KMS-11 (cell line): Measurements from ENCODE around the gene YIPF3.
"Not testable (repeated sequence)": the region's sequence is repeated elsewhere in the genome, so short reads cannot be mapped to it uniquely, and the experiment has no call there.

Experiments
- H2AFZ ChIP-seq: fragments of 200-600 bp; sonication (generic); 2 replicates; pipeline ENCODE4 v1.6.1; 2016; ENCODE audit warnings: antibody characterized with exemption, mixed run types, low read depth
- H3K27ac ChIP-seq: fragments of 200-600 bp; sonication (generic); 2 replicates; pipeline ENCODE4 v1.6.1; 2016; ENCODE audit warnings: mild to moderate bottlenecking, mixed run types
- H3K27me3 ChIP-seq: fragments of 200-600 bp; sonication (generic); 2 replicates; pipeline ENCODE4 v1.6.1; 2017; ENCODE audit warnings: mild to moderate bottlenecking, low read depth, mixed run types, moderate library complexity; ENCODE audit not compliant: insufficient read depth
- H3K36me3 ChIP-seq: fragments of 200-600 bp; sonication (generic); 2 replicates; pipeline ENCODE4 v1.6.1; 2017; ENCODE audit warnings: mild to moderate bottlenecking, mixed run types; ENCODE audit not compliant: insufficient read depth
- H3K4me1 ChIP-seq: fragments of 200-600 bp; sonication (generic); 2 replicates; pipeline ENCODE4 v1.6.1; 2016; ENCODE audit warnings: mild to moderate bottlenecking, low read depth, mixed run types; ENCODE audit not compliant: poor library complexity, severe bottlenecking
- H3K4me2 ChIP-seq: fragments of 200-600 bp; sonication (generic); 2 replicates; pipeline ENCODE4 v1.7.0; 2016; ENCODE audit warnings: mild to moderate bottlenecking, mixed run types
- H3K4me3 ChIP-seq: fragments of 200-600 bp; sonication (generic); IDR thresholded peaks from 2 replicates; pipeline ENCODE4 v1.6.1; 2017; ENCODE audit warnings: low read depth, low read length, mixed read lengths; ENCODE audit not compliant: insufficient read depth
- H3K79me2 ChIP-seq: fragments of 200-600 bp; sonication (generic); 2 replicates; pipeline ENCODE4 v1.6.1; 2016; ENCODE audit warnings: low read depth, mixed run types; ENCODE audit not compliant: insufficient read depth
- H3K9ac ChIP-seq: fragments of 200-600 bp; sonication (generic); 2 replicates; pipeline ENCODE4 v1.6.1; 2016; ENCODE audit warnings: mild to moderate bottlenecking, mixed run types
- H4K20me1 ChIP-seq: fragments of 200-600 bp; sonication (generic); 2 replicates; pipeline ENCODE4 v1.6.1; 2016; ENCODE audit warnings: mild to moderate bottlenecking, mixed run types; ENCODE audit not compliant: insufficient read depth
- TF ChIP-seq, protein P1 (sequence below): fragments of 200-600 bp; sonication (generic); conservative IDR thresholded peaks from 2 replicates; pipeline ENCODE4 v1.6.1; 2017; ENCODE audit warnings: low read depth, mild to moderate bottlenecking, antibody characterized with exemption, low read length, moderate library complexity, mixed read lengths

YIPF3 gene

DNA sequence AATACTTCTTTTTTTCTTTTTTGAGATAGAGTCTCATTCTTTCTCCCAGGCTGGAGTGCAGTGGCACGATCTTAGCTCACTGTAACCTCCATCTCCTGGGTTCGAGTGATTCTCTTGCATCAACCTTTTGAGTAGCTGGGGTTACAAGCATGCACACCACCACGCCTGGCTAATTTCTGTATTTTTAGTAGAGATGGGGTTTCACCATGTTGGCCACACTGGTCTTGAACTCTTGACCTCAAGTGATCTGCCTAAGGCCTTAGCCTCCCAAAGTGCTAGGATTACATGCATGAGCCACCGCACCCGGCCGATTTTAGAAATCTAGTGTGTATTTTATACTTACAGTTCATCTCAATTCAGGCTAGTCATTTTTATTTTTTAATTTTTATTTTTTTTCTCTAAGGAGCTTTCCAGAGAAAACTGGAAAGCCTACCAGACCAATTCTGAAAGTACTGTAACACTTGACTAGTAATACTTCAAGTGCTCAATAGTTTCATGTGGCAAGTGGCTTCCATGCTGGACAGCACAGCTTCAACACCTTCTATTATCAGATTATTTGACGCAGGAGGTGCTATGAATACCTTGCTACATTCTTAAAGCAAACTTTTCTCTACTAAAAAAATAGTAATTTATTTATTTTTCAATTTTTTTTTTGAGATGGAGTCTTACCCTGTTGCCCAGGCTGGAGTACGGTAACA is 25.2 kb upstream of the YIPF3 start:
- Histone ChIP-seq H4K20me1 (no peaks in the 10 kb centered on the region), H3K4me2 (no peak overlapping the region), H2AFZ (no peak overlapping the region), H3K4me1 (peaks cover 15% of the 10 kb centered on the region), H3K27ac (no peak overlapping the region), H3K4me3 (no peak overlapping the region), H3K79me2 (no peaks in the 10 kb centered on the region), H3K36me3 (peaks cover 19% of the 10 kb centered on the region; the same call in 1 of the 2 replicates), H3K9ac (no peak overlapping the region), H3K27me3 (no peaks in the 10 kb centered on the region)
- TF ChIP-seq, protein P1, sequence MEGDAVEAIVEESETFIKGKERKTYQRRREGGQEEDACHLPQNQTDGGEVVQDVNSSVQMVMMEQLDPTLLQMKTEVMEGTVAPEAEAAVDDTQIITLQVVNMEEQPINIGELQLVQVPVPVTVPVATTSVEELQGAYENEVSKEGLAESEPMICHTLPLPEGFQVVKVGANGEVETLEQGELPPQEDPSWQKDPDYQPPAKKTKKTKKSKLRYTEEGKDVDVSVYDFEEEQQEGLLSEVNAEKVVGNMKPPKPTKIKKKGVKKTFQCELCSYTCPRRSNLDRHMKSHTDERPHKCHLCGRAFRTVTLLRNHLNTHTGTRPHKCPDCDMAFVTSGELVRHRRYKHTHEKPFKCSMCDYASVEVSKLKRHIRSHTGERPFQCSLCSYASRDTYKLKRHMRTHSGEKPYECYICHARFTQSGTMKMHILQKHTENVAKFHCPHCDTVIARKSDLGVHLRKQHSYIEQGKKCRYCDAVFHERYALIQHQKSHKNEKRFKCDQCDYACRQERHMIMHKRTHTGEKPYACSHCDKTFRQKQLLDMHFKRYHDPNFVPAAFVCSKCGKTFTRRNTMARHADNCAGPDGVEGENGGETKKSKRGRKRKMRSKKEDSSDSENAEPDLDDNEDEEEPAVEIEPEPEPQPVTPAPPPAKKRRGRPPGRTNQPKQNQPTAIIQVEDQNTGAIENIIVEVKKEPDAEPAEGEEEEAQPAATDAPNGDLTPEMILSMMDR = no peak

DNA sequence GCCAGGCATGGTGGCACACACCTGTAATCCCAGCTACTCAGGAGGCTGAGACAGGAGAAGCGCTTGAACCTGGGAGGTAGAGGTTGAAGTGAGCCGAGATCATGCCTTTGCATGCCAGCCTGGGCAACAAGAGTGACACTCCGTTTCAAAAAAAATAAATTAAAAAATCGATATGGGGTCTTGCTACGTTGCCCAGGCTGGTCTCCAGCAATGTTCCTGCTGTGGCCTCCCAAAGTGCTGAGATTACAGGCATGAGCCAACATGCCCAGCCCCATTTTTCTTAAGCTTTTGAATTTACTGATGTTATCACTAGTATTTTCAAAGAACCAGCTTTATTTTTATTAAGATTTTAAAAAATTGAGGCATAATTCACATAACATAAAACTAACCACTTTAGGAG is 23.8 kb upstream of the YIPF3 start:
- Histone ChIP-seq H3K4me2 (no peak overlapping the region), H3K27me3 (no peaks in the 10 kb centered on the region), H2AFZ (no peak overlapping the region), H3K4me3 (no peak overlapping the region), H4K20me1 (no peaks in the 10 kb centered on the region), H3K79me2 (no peaks in the 10 kb centered on the region), H3K27ac (no peak overlapping the region), H3K36me3 (peaks cover 14% of the 10 kb centered on the region; the same call in 1 of the 2 replicates), H3K9ac (no peak overlapping the region), H3K4me1 (peaks cover 10% of the 10 kb centered on the region)
- TF ChIP-seq, protein P1 = no peak

DNA sequence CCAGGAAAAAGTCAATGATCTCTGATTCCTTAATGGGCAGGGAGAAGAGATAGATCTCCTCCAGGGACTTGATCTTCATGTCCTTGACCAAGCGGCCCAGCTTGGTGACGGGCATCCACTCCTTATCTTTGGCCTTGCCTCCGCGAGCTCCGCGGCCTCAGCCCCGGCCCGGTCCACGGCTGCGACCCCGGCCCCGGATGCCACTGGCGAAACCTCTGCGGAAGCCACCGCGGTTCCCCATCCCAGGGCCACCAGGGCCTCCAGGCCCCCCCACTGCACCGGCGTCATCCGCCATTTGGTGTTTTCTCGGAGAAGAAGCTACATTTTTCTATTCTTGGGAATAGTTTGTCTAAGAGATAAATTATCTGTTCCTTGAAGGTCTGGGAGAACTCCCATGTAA is 22.7 kb upstream of the YIPF3 start:
- H3K4me2 ChIP-seq, H3K27me3 ChIP-seq, H3K9ac ChIP-seq, H3K4me3 ChIP-seq, H3K4me1 ChIP-seq, H4K20me1 ChIP-seq, H2AFZ ChIP-seq, H3K79me2 ChIP-seq, H3K27ac ChIP-seq: not testable (repeated sequence)
- peaks cover 10% of the 10 kb centered on the region; the same call in 1 of the 2 replicates for H3K36me3 ChIP-seq

DNA sequence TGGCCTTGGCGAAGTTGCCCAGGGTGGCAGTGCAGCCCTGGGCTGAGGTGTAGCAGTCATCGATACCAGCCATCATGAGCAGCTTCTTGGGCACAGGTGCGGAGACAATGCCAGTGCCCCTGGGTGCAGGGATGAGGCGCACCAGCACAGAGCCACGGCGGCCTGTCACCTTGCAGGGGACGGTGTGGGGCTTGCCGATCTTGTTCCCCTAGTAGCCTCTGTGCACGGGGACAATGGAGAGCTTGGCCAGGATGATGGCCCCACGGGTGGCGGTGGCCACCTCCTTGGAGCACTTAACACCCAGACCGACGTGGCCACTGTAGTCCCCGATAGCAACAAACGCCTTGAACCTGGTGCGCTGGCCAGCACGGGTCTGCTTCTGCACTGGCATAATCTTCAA is 22.3 kb upstream of the YIPF3 start:
- not testable (repeated sequence) for H3K4me2 ChIP-seq, H2AFZ ChIP-seq, H3K36me3 ChIP-seq, H4K20me1 ChIP-seq, H3K27me3 ChIP-seq, H3K4me3 ChIP-seq, H3K79me2 ChIP-seq, H3K4me1 ChIP-seq, H3K27ac ChIP-seq, H3K9ac ChIP-seq

DNA sequence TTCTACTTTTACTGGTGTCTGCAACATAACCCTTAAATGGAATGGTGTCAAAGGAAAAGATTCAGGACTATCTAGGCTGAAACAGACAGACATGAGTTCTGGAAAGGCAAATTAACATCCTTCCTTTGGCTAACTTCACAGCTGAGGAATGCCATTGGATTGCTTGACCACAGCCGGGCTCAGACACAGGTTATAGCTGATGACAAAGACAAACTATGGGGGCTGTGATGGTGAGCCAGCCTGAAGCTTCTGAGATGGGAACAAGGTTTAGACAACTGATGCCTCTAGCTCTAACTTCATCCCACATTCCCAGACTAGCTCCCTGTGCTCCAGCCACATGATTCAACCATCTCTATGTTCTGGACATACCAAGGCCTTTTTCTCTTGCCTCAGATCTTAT is 15.5 kb upstream of the YIPF3 start:
- H3K27me3 ChIP-seq = no peaks in the 10 kb centered on the region
- TF ChIP-seq, protein P1 = no peak
- no peak overlapping the region for H3K9ac ChIP-seq
- no peak overlapping the region for H2AFZ ChIP-seq
- H3K79me2 ChIP-seq = no peaks in the 10 kb centered on the region
- H3K4me2 ChIP-seq = no peak overlapping the region
- peaks cover 4% of the 10 kb centered on the region; the same call in 1 of the 2 replicates for H3K36me3 ChIP-seq
- no peak overlapping the region for H3K27ac ChIP-seq
- no peaks in the 10 kb centered on the region for H3K4me1 ChIP-seq
- H4K20me1 ChIP-seq = no peaks in the 10 kb centered on the region
- no peak overlapping the region for H3K4me3 ChIP-seq
